Endometrial microvascular endothelial cells (primary cell): Measurements from ENCODE around the gene SV2C. TPM values are rescaled to one million over a fixed set of nuclear protein-coding genes. Genes with fewer than 3 reads are reported as not detected.
"Not testable (repeated sequence)": the region's sequence is repeated elsewhere in the genome, so short reads cannot be mapped to it uniquely, and the experiment has no call there.

ENCODE experiments used
- in situ Hi-C: cut with HindIII; loops from 2 replicates; pipeline ENCODE4 v1.10.0; 2017; ENCODE audit warnings: low sequenced_read_pairs, low pct_unique_long_range_greater_than_20kb; ENCODE audit errors: inconsistent ontology term
- total RNA-seq: library from RNA; depleted of rRNA; stranded (reverse); fragments of >200 nt; gene quantifications from one replicate; pipeline ENCODE4 v1.2.3, GENCODE V29; 2015; ENCODE audit errors: inconsistent ontology term

Gene SV2C
- total RNA-seq, 1 donor from 2014 or later: not detected

DNA sequence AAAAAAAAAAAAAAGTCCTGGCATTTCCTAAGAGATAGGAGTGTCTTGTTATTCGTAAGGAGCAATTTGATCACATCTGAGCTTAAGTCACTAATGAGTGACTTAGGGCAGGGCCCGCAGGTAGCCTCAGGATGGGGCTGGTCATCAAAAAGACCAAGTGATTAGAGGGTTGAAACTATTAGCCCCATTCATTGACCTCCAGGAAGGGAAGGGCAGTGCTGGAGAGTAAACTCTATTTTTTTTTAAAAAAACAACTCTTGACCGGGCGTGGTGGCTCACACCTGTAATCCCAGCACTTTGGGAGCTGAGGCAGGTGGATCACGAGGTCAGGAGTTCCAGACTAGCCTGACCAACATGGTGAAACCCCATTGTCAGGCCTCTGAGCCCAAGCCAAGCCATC lies 273.7 kb downstream of the SV2C start:
- in situ Hi-C loops: no loop called here

- in situ Hi-C loops: no loop called here
Measured at GRCh38 chr5:76363352-76364225, 280.4 kb downstream of the SV2C start.

DNA sequence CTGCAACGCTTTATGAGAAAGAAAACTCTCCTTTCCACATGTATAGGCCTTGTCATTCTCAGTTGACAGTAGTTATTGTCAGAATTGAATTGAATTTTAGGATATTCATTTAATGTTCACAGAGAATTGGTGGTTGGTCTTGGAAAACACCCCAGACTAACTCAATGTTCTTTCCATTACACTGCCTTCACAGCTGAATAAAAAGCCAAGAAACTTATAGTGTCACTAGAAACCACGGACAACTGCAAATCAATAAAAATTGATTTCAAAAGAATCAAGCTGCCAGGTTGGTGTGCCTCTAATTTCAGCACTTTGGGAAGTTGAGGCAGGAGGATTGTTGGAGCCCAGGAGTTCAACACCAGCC lies 281.0 kb downstream of the SV2C start:
- in situ Hi-C loops: no loop called here

- in situ Hi-C loops: no loop called here
Measured at GRCh38 chr5:76365561-76365960, 282.4 kb downstream of the SV2C start.

- in situ Hi-C loops: no loop called here
Measured at GRCh38 chr5:76366596-76366995, 283.4 kb downstream of the SV2C start.

DNA sequence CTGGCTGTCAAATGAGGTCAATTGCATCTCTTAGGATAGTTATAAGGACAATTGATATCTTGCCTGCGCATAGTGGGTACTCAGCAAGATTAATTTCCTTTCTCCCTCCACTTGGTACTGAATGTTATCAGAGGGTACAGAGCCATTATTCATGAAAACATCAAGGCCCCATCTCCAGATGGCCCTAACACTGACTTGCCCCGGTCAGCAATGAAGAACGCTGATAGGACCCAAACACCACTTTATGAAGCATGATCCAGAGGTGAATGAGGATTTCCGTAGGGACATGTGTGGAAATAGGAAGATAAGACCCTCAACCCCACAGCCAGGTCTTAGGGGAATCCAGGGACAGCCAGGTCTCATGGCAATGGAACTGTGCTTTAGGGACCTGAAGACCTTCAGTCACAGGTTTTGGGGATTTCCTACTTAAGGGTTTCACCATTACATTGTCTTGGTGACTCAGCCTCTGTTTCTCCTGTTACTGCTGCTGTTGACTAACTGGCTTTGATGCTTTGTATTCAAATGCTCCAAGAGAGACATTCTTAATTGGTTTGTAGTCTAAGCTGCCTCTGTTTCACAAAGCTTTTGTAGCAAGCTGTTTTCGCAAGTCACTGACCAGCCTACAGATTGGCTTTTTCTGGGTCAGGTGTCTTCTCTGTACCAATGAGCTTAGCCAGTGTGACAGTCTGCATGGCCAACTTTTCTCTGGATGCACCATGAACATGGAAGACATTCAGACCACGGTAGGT lies 284.6 kb downstream of the SV2C start:
- in situ Hi-C loops: no loop called here

GRCh38 chr5:76368941-76369340 lies 285.8 kb downstream of the SV2C start:
- in situ Hi-C loops: no loop called here

DNA sequence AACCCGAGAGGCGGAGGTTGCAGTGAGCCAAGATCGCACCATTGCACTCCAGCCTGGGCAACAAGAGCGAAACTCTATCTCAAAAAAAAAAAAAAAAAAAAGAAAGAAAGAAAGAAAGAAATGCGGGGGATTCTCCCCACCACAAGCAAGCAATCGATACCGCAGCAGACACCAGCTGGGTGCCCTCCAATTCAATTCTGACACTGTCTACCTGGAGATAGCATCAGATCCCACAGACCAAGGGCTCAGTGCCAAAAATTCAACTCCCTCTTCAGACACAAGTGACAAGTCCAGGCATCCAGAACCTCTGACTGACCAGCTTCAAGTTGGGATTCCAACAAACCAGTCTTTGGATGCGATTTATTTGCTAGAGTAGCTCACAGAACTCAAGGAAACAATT lies 286.5 kb downstream of the SV2C start:
- in situ Hi-C loops: not testable (repeated sequence)

DNA sequence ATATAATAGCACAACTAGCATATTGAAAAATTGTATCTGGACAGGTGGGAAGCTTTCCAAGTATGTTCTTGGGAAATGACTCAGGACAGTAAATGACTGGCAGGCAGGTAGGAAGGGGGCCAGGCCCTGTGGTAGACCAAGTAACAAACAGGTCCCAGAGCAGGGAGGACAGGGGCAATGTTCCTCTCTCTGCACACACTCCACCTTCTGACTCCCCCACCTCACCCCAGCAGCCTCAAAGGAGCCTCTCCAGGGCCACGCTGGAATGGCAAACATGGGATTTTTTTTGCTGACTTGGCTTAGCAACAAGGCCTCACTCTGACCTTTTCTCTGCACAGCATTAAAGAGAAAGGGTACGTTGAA lies 288.8 kb downstream of the SV2C start:
- in situ Hi-C loops: no loop called here

DNA sequence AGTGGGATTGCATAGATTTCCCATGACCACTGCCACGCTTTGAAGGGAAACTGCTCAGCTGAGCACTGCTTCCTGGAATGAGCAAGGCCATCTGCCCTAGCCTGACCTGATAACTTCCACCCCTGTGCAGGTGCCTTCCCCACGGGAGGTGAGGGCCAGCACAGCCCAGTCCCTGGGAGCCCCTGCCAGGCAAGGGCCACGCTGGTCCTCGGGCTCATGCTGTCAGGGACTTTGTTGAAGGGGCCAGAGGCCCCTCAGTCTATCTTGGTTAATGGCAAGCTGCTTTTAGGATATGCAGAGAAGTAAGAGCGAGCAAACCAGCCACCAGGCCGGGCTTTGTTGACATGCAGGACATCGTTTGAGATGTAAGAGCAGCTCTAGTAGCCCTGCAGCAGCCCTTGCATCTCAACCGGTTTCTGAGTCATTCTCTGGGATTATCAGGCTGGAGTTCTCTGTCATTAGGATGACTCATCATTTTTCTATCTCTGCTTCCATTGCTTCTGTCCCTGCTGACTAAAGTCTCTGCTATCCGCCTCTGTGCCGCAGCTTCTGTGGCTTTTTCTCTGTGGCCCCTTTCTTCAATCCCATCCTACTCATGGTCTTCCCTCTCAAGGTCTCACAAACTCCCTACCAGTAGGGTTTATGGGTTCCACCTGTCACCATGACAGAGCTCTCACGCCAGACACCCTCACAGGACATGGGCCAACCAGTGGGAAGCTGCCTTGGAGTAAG lies 289.3 kb downstream of the SV2C start:
- in situ Hi-C loops: no loop called here

- in situ Hi-C loops: no loop called here
Measured at GRCh38 chr5:76376148-76376865, 293.1 kb downstream of the SV2C start.

GRCh38 chr5:76376866-76377230 lies 293.7 kb downstream of the SV2C start:
- in situ Hi-C loops: no loop called here

DNA sequence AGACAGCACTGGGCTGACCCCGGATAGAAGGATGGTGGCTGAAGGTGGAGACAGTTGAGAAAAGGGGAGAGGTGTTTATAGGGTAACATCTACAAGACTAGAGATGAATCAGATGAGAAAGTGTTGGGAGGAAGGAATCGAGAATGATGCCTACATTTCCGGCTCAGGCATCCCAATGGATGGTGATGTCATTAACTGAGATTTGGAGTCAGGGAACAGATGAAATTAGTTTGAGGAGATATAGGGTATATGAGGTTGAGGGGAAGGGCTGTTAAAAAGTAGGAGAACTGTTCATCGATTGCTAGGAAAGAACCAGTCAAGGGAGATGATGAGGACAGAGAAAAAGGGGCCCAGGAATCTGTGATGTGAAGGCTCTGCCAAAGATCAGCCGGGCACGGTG lies 295.2 kb downstream of the SV2C start:
- in situ Hi-C loops: no loop called here

DNA sequence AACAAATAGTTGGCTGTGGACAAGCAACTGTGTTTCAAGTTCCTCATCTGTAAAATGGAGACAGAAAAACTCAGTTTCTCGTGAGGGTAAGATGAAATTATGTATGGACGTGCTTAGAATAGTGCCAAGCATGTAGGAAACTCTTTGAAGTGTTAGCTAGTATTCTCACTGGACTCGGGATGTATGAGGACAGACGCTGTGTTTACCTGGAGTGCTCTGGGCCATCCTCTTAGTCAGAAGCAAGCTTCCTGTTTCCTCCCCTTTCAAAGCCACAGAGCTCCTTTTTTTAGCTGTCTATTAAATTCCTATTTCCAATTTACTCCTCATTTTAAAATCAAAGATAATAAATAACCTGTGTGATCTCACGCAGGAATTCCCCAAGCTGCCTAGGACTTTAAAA lies 296.1 kb downstream of the SV2C start:
- in situ Hi-C loops: no loop called here

GRCh38 chr5:76379855-76380254 lies 296.7 kb downstream of the SV2C start:
- in situ Hi-C loops: no loop called here

GRCh38 chr5:76380346-76381066 lies 297.3 kb downstream of the SV2C start:
- in situ Hi-C loops: no loop called here

GRCh38 chr5:76383126-76383832 lies 300.1 kb downstream of the SV2C start:
- in situ Hi-C loops: no loop called here

GRCh38 chr5:76384189-76384588 lies 301.0 kb downstream of the SV2C start:
- in situ Hi-C loops: no loop called here
